HUES48 (cell line): ENCODE measurements around the gene FBXO40.
"Not testable (repeated sequence)": the region's sequence is repeated elsewhere in the genome, so short reads cannot be mapped to it uniquely, and the experiment has no call there.

ENCODE experiments used
- H3K27ac ChIP-seq: one replicate; pipeline ENCODE4 v1.7.0; 2013; ENCODE audit warnings: low read depth, low read length, inconsistent platforms
- H3K27me3 ChIP-seq: 2 replicates; pipeline ENCODE4 v1.6.1; 2013; ENCODE audit warnings: mild to moderate bottlenecking, low read length; ENCODE audit not compliant: control insufficient read depth, insufficient read depth
- H3K36me3 ChIP-seq: 2 replicates; pipeline ENCODE4 v1.6.1; 2013; ENCODE audit warnings: low read length; ENCODE audit not compliant: control insufficient read depth, insufficient read depth
- H3K4me1 ChIP-seq: 2 replicates; pipeline ENCODE4 v1.6.1; 2013; ENCODE audit warnings: mild to moderate bottlenecking, low read length; ENCODE audit not compliant: control insufficient read depth, insufficient read depth
- H3K4me3 ChIP-seq: 2 replicates; pipeline ENCODE4 v1.5.1; 2013; ENCODE audit warnings: mild to moderate bottlenecking, low read depth, low read length
- H3K9ac ChIP-seq: 2 replicates; pipeline ENCODE4 v1.6.1; 2013; ENCODE audit warnings: mild to moderate bottlenecking, low read depth, low read length, moderate library complexity
- H3K9me3 ChIP-seq: 2 replicates; pipeline ENCODE4 v1.6.1; 2013; ENCODE audit warnings: low read length; ENCODE audit not compliant: control insufficient read depth, insufficient read depth

The FBXO40 gene

GRCh38 chr3:121581691-121582090, 11.5 kb upstream of the FBXO40 start:
- H3K4me3 ChIP-seq: no peak overlapping the region
- no peak overlapping the region for H3K9ac ChIP-seq
- no peak overlapping the region for H3K27ac ChIP-seq
- no peaks in the 10 kb centered on the region for H3K36me3 ChIP-seq
- H3K27me3 ChIP-seq: no peaks in the 10 kb centered on the region
- no peaks in the 10 kb centered on the region for H3K9me3 ChIP-seq
- peaks cover 4% of the 10 kb centered on the region; the same call in 1 of the 2 replicates for H3K4me1 ChIP-seq

- Histone ChIP-seq H3K27me3 (no peaks in the 10 kb centered on the region), H3K36me3 (no peaks in the 10 kb centered on the region), H3K27ac (no peak overlapping the region), H3K4me3 (no peak overlapping the region), H3K9ac (no peak overlapping the region), H3K4me1 (peaks cover 4% of the 10 kb centered on the region; the same call in 1 of the 2 replicates), H3K9me3 (no peaks in the 10 kb centered on the region)
Observed at GRCh38 chr3:121584418-121584817, 8.8 kb upstream of the FBXO40 start.

GRCh38 chr3:121593806-121594205, 627 bp downstream of the FBXO40 start:
- Histone ChIP-seq H3K9ac (peak overlapping the region; percentile 85; the same call in 1 of the 2 replicates), H3K4me3 (peak overlapping the region; percentile 5; the same call in 1 of the 2 replicates), H3K27ac (peak overlapping the region; percentile 94), H3K4me1 (peaks cover 46% of the 10 kb centered on the region)
- not testable (repeated sequence) for H3K9me3 ChIP-seq, H3K36me3 ChIP-seq, H3K27me3 ChIP-seq

GRCh38 chr3:121594850-121595249, 1.7 kb downstream of the FBXO40 start:
- Histone ChIP-seq H3K4me1 (peaks cover 46% of the 10 kb centered on the region), H3K27ac (no peak overlapping the region), H3K36me3 (no peaks in the 10 kb centered on the region), H3K27me3 (no peaks in the 10 kb centered on the region), H3K9me3 (no peaks in the 10 kb centered on the region), H3K4me3 (no peak overlapping the region), H3K9ac (no peak overlapping the region; the same call in 1 of the 2 replicates)

- H3K36me3 ChIP-seq: no peaks in the 10 kb centered on the region
- no peak overlapping the region for H3K9ac ChIP-seq
- H3K9me3 ChIP-seq: no peaks in the 10 kb centered on the region
- H3K27me3 ChIP-seq: no peaks in the 10 kb centered on the region
- H3K4me3 ChIP-seq: no peak overlapping the region
- no peak overlapping the region for H3K27ac ChIP-seq
- peaks cover 47% of the 10 kb centered on the region for H3K4me1 ChIP-seq
Observed at GRCh38 chr3:121595765-121596406, 2.7 kb downstream of the FBXO40 start.

GRCh38 chr3:121598564-121598963, 5.4 kb downstream of the FBXO40 start:
- no peaks in the 10 kb centered on the region for H3K9me3 ChIP-seq
- H3K4me1 ChIP-seq: peaks cover 43% of the 10 kb centered on the region
- H3K27me3 ChIP-seq: no peaks in the 10 kb centered on the region
- H3K36me3 ChIP-seq: no peaks in the 10 kb centered on the region
- no peak overlapping the region for H3K27ac ChIP-seq
- H3K4me3 ChIP-seq: no peak overlapping the region
- H3K9ac ChIP-seq: no peak overlapping the region

GRCh38 chr3:121599900-121600299, 6.7 kb downstream of the FBXO40 start:
- H3K36me3 ChIP-seq, H3K4me3 ChIP-seq, H3K9me3 ChIP-seq, H3K27ac ChIP-seq, H3K27me3 ChIP-seq, H3K9ac ChIP-seq: not testable (repeated sequence)
- H3K4me1 ChIP-seq: peaks cover 33% of the 10 kb centered on the region

GRCh38 chr3:121601212-121601812, 8.1 kb downstream of the FBXO40 start:
- Histone ChIP-seq H3K4me3 (no peak overlapping the region), H3K27ac (no peak overlapping the region), H3K9ac (no peak overlapping the region), H3K36me3 (no peaks in the 10 kb centered on the region), H3K4me1 (peaks cover 28% of the 10 kb centered on the region), H3K9me3 (no peaks in the 10 kb centered on the region), H3K27me3 (no peaks in the 10 kb centered on the region)

GRCh38 chr3:121604759-121605158, 11.6 kb downstream of the FBXO40 start:
- no peaks in the 10 kb centered on the region for H3K9me3 ChIP-seq
- H3K36me3 ChIP-seq: no peaks in the 10 kb centered on the region
- no peak overlapping the region for H3K4me3 ChIP-seq
- H3K27ac ChIP-seq: no peak overlapping the region
- H3K27me3 ChIP-seq: no peaks in the 10 kb centered on the region
- H3K9ac ChIP-seq: no peak overlapping the region
- peaks cover 19% of the 10 kb centered on the region for H3K4me1 ChIP-seq

GRCh38 chr3:121606106-121606505, 12.9 kb downstream of the FBXO40 start:
- H3K9me3 ChIP-seq: no peaks in the 10 kb centered on the region
- H3K9ac ChIP-seq: no peak overlapping the region
- H3K27me3 ChIP-seq: no peaks in the 10 kb centered on the region
- H3K27ac ChIP-seq: no peak overlapping the region
- peaks cover 12% of the 10 kb centered on the region for H3K4me1 ChIP-seq
- H3K4me3 ChIP-seq: no peak overlapping the region
- H3K36me3 ChIP-seq: no peaks in the 10 kb centered on the region

GRCh38 chr3:121619691-121620090, 26.5 kb downstream of the FBXO40 start:
- H3K4me1 ChIP-seq: no peaks in the 10 kb centered on the region
- H3K4me3 ChIP-seq: no peak overlapping the region
- no peaks in the 10 kb centered on the region for H3K36me3 ChIP-seq
- no peaks in the 10 kb centered on the region for H3K27me3 ChIP-seq
- no peak overlapping the region for H3K9ac ChIP-seq
- no peaks in the 10 kb centered on the region for H3K9me3 ChIP-seq
- H3K27ac ChIP-seq: no peak overlapping the region
